WTC11 (cell line): ENCODE results near the gene AKAP6. TPM values are rescaled to one million over a fixed set of nuclear protein-coding genes. Genes with fewer than 3 reads are reported as not detected.

Source experiments
- ATAC-seq: fragments of 200-7000 bp; cut with Tn5 transposase; 2 replicates; pipeline ENCODE4 v1.10.0; 2021; ENCODE audit warnings: mild to moderate bottlenecking, moderate library complexity
- CTCF ChIA-PET: fragments of 300-600 bp; sonication (Branson Sonifier 250); formaldehyde crosslinking; loops from one replicate; lab custom pipeline; 2021; ENCODE audit warnings: antibody characterized with exemption; lab: Charles Lee
- POLR2A ChIA-PET: fragments of 350-600 bp; sonication (Branson Sonifier 250); formaldehyde crosslinking; loops from one replicate; lab custom pipeline; 2021; ENCODE audit warnings: antibody characterized with exemption; lab: Charles Lee
- DNase-seq: peaks from one replicate; pipeline ENCODE4 v3.0.0; 2021; ENCODE audit warnings: low spot score
- H3K27ac Mint-ChIP-seq: 2 replicates; pipeline ENCODE4 v1.8.0; 2021; ENCODE audit warnings: mixed read lengths
- H3K27me3 Mint-ChIP-seq: 2 replicates; pipeline ENCODE4 v1.8.0; 2021; ENCODE audit warnings: low read depth, mild to moderate bottlenecking, moderate library complexity, mixed read lengths
- H3K36me3 Mint-ChIP-seq: 2 replicates; pipeline ENCODE4 v1.8.0; 2021; ENCODE audit warnings: mixed read lengths
- H3K4me1 Mint-ChIP-seq: 2 replicates; pipeline ENCODE4 v1.8.0; 2022; ENCODE audit warnings: mixed read lengths
- H3K4me3 Mint-ChIP-seq: 2 replicates; pipeline ENCODE4 v1.8.0; 2021; ENCODE audit warnings: mild to moderate bottlenecking, moderate library complexity, mixed read lengths
- H3K9me3 Mint-ChIP-seq: 2 replicates; pipeline ENCODE4 v1.8.0; 2021; ENCODE audit warnings: mixed read lengths
- ARID4B ChIP-seq: sonication (generic); formaldehyde crosslinking; IDR thresholded peaks from 2 replicates; pipeline ENCODE4 v1.8.0; 2023; ENCODE audit warnings: missing genetic modification reagents, mild to moderate bottlenecking, borderline replicate concordance
- ATF2 ChIP-seq: sonication (generic); formaldehyde crosslinking; IDR thresholded peaks from 2 replicates; pipeline ENCODE4 v1.8.1; 2022; ENCODE audit warnings: low read depth, missing genetic modification reagents, borderline replicate concordance
- ERG ChIP-seq: fragments of 250-450 bp; sonication (Bioruptor Pico); IDR thresholded peaks from 2 replicates; pipeline ENCODE4 v1.8.0; 2021; ENCODE audit warnings: mild to moderate bottlenecking
- ETV6 ChIP-seq: sonication (generic); formaldehyde crosslinking; IDR thresholded peaks from 2 replicates; pipeline ENCODE4 v1.8.1; 2022; ENCODE audit warnings: mild to moderate bottlenecking, missing genetic modification reagents
- GRHL2 ChIP-seq: fragments of 250-450 bp; sonication (Bioruptor Pico); IDR thresholded peaks from 2 replicates; pipeline ENCODE4 v1.8.0; 2022; ENCODE audit warnings: mild to moderate bottlenecking, moderate library complexity; ENCODE audit not compliant: insufficient replicate concordance, severe bottlenecking
- JUN ChIP-seq: sonication (generic); formaldehyde crosslinking; IDR thresholded peaks from 2 replicates; pipeline ENCODE4 v1.8.0; 2023; ENCODE audit warnings: mild to moderate bottlenecking, missing genetic modification reagents
- NFE2L1 ChIP-seq: sonication (generic); formaldehyde crosslinking; IDR thresholded peaks from 2 replicates; pipeline ENCODE4 v1.8.1; 2023; ENCODE audit warnings: missing genetic modification reagents
- NFYB ChIP-seq: sonication (generic); formaldehyde crosslinking; conservative IDR thresholded peaks from 2 replicates; pipeline ENCODE4 v1.8.0; 2022; ENCODE audit warnings: low read depth, missing genetic modification reagents
- NR1H2 ChIP-seq: sonication (generic); formaldehyde crosslinking; IDR thresholded peaks from 2 replicates; pipeline ENCODE4 v1.9.0; 2021; ENCODE audit warnings: mild to moderate bottlenecking, moderate library complexity, missing genetic modification reagents
- NR2C2 ChIP-seq: sonication (generic); formaldehyde crosslinking; IDR thresholded peaks from 2 replicates; pipeline ENCODE4 v1.8.0; 2022; ENCODE audit warnings: mild to moderate bottlenecking, missing genetic modification reagents
- NR3C1 ChIP-seq: sonication (generic); formaldehyde crosslinking; conservative IDR thresholded peaks from 2 replicates; pipeline ENCODE4 v1.8.1; 2023; ENCODE audit warnings: low read depth, mild to moderate bottlenecking, missing genetic modification reagents
- RELA ChIP-seq: sonication (generic); formaldehyde crosslinking; IDR thresholded peaks from 2 replicates; pipeline ENCODE4 v1.8.1; 2022; ENCODE audit warnings: missing genetic modification reagents, mild to moderate bottlenecking, borderline replicate concordance
- STAT6 ChIP-seq: sonication (generic); formaldehyde crosslinking; conservative IDR thresholded peaks from 2 replicates; pipeline ENCODE4 v1.8.1; 2023; ENCODE audit warnings: mild to moderate bottlenecking, low read depth, missing genetic modification reagents, moderate library complexity
- ZBTB43 ChIP-seq: sonication (generic); formaldehyde crosslinking; IDR thresholded peaks from 2 replicates; pipeline ENCODE4 v1.8.1; 2023; ENCODE audit warnings: mild to moderate bottlenecking, missing genetic modification reagents
- ZSCAN18 ChIP-seq: fragments of 250-450 bp; sonication (Bioruptor Pico); IDR thresholded peaks from 2 replicates; pipeline ENCODE4 v2.1.2; 2022; ENCODE audit warnings: mild to moderate bottlenecking, moderate library complexity
- total RNA-seq: library from RNA; stranded (reverse); gene quantifications from 3 replicates; pipeline ENCODE4 v1.2.3, GENCODE V29; 2021

AKAP6 gene
- total RNA-seq, 1 experiment from 2014 or later: 0.63 TPM

GRCh38 chr14:32361674-32362073 is 32.6 kb downstream of the AKAP6 start:
- H3K36me3 Mint-ChIP-seq: no peaks in the 10 kb centered on the region
- ChIA-PET POLR2A (interaction anchor here (0.8 kb wide), 1 partner anchor 12 kb away, joined by 3 read pairs; no protein-coding TSS in a partner anchor), CTCF (interaction anchor here (1.4 kb wide), 1 partner anchor 16 kb away, joined by 3 read pairs; no protein-coding TSS in a partner anchor)
- H3K4me1 Mint-ChIP-seq: peaks cover 47% of the 10 kb centered on the region
- TF ChIP-seq JUN (CRISPR knock-in tag) (no peak), NFYB (CRISPR knock-in tag) (no peak), NFE2L1 (no peak), ERG (CRISPR knock-in tag) (no peak), ARID4B (CRISPR knock-in tag) (no peak), ATF2 (CRISPR knock-in tag) (no peak), ZSCAN18 (CRISPR knock-in tag) (no peak), NR2C2 (no peak), GRHL2 (CRISPR knock-in tag) (no peak)
- H3K9me3 Mint-ChIP-seq: no peaks in the 10 kb centered on the region
- no peak overlapping the region for H3K4me3 Mint-ChIP-seq
- peak; percentile 47 for ATAC-seq
- no peak overlapping the region for H3K27ac Mint-ChIP-seq
- H3K27me3 Mint-ChIP-seq: no peaks in the 10 kb centered on the region
- DNase-seq: no peak

GRCh38 chr14:32363761-32364160 is 34.7 kb downstream of the AKAP6 start:
- ChIA-PET POLR2A (no interaction called here), CTCF (interaction anchor here (1.6 kb wide), 1 partner anchor 19 kb away, joined by 3 read pairs; no protein-coding TSS in a partner anchor)
- Mint-ChIP-seq H3K36me3 (no peaks in the 10 kb centered on the region), H3K4me3 (no peak overlapping the region), H3K9me3 (no peaks in the 10 kb centered on the region), H3K27ac (no peak overlapping the region), H3K4me1 (peaks cover 53% of the 10 kb centered on the region), H3K27me3 (no peaks in the 10 kb centered on the region)
- DNase-seq (no peak), ATAC-seq (no peak)
- TF ChIP-seq STAT6 (CRISPR knock-in tag): no peak
- no peak for TF ChIP-seq ARID4B (CRISPR knock-in tag)
- no peak for TF ChIP-seq RELA
- no peak for TF ChIP-seq ZBTB43 (CRISPR knock-in tag)
- TF ChIP-seq ETV6 (CRISPR knock-in tag): no peak
- TF ChIP-seq NR3C1 (CRISPR knock-in tag): no peak
- no peak for TF ChIP-seq NR1H2 (CRISPR knock-in tag)
